H1 (cell line): ENCODE results near the gene ACSL6.

Experiments
- CTCF ChIP-seq, 3 experiments: IDR thresholded peaks; 1 replicate in 2 of 3; 2 replicates in 1 of 3; pipeline versions ENCODE4 v1.5.1 to v1.6.1; 2011; ENCODE audit warnings: low read length in 3 of 3, mild to moderate bottlenecking in 3 of 3, inconsistent platforms in 2 of 3, low read depth in 1 of 3, moderate library complexity in 1 of 3; ENCODE audit not compliant: insufficient read depth in 1 of 3; ENCODE audit errors: control extremely low read depth in 1 of 3
- JUND ChIP-seq: IDR thresholded peaks from 2 replicates; pipeline ENCODE4 v1.6.1; 2011; ENCODE audit warnings: mild to moderate bottlenecking, improper control_type of control experiment, low read length
- MAFK ChIP-seq: IDR thresholded peaks from 2 replicates; pipeline ENCODE4 v1.6.1; 2012; ENCODE audit warnings: low read depth, mild to moderate bottlenecking, improper control_type of control experiment, low read length
- NRF1 ChIP-seq: IDR thresholded peaks from 2 replicates; pipeline ENCODE4 v1.6.1; 2011; ENCODE audit warnings: mild to moderate bottlenecking, low read depth, low read length, improper control_type of control experiment
- POLR2A ChIP-seq, 2 experiments: IDR thresholded peaks; 1 replicate in 1 of 2; 2 replicates in 1 of 2; pipeline ENCODE4 v1.6.1; 2011; ENCODE audit warnings: low read depth in 2 of 2, low read length in 2 of 2, mild to moderate bottlenecking in 2 of 2; ENCODE audit errors: control extremely low read depth in 1 of 2
- POLR2AphosphoS5 ChIP-seq: IDR thresholded peaks from 2 replicates; pipeline ENCODE4 v1.6.1; 2011; ENCODE audit warnings: low read depth, low read length
- TAF1 ChIP-seq: IDR thresholded peaks from 2 replicates; pipeline ENCODE4 v1.6.1; 2011; ENCODE audit warnings: mild to moderate bottlenecking, low read depth, low read length

- no peak for TF ChIP-seq TAF1
- no peak for TF ChIP-seq CTCF (IDR thresholded peaks at IDR 0.05; ENCODE audit: control extremely low read depth in 1 of 3, insufficient read depth in 1 of 3, low read depth in 1 of 3, low read length in 3 of 3)
- TF ChIP-seq POLR2A (IDR thresholded peaks at IDR 0.05; ENCODE audit: control extremely low read depth in 1 of 2, low read depth in 2 of 2, low read length in 2 of 2): no peak
- no peak for TF ChIP-seq MAFK
- TF ChIP-seq NRF1: no peak
- no peak for TF ChIP-seq JUND
- TF ChIP-seq POLR2AphosphoS5: no peak
These were observed 11.8 kb downstream of the ACSL6 start for GRCh38 chr5:131999441-132000240.
